PC-3 (cell line): Measurements from ENCODE around the gene MRPL33. TPM values are rescaled to one million over a fixed set of nuclear protein-coding genes. Genes with fewer than 3 reads are reported as not detected.

Source experiments
- ATAC-seq: fragments of 200-7000 bp; cut with Tn5 transposase; 2 replicates; pipeline ENCODE4 v1.9.1; 2020; ENCODE audit warnings: mild to moderate bottlenecking, moderate library complexity
- BruUV-seq: library from RNA; stranded (reverse); fragments of 400-500 nt; replicated peaks from 2 replicates; lab custom pipeline; 2021; lab: Mats Ljungman, UMichigan
- CTCF ChIA-PET: fragments of 300-600 bp; sonication (Branson Sonifier 250); formaldehyde crosslinking; loops from one replicate; lab custom pipeline; 2022; ENCODE audit warnings: antibody characterized with exemption; lab: Charles Lee
- POLR2A ChIA-PET: fragments of 300-600 bp; sonication (Branson Sonifier 250); formaldehyde crosslinking; loops from one replicate; lab custom pipeline; 2022; ENCODE audit warnings: antibody characterized with exemption; ENCODE audit not compliant: unreplicated experiment; lab: Charles Lee
- DNase-seq: peaks from one replicate; pipeline ENCODE4 v3.0.0-alpha.2; 2015
- H2AFZ ChIP-seq: fragments of 300-600 bp; sonication (generic); 2 replicates; pipeline ENCODE4 v1.6.0; 2016; ENCODE audit warnings: antibody characterized with exemption, low read length
- H3F3A ChIP-seq: fragments of 300-600 bp; sonication (generic); one replicate; pipeline ENCODE4 v1.6.0; 2017; ENCODE audit warnings: antibody characterized with exemption, low read length, control low read depth, mild to moderate bottlenecking; ENCODE audit not compliant: unreplicated experiment
- H3K27ac ChIP-seq: fragments of 300-600 bp; sonication (generic); 2 replicates; pipeline ENCODE4 v1.5.1; 2016; ENCODE audit warnings: mild to moderate bottlenecking, low read length
- H3K27me3 ChIP-seq: fragments of 300-600 bp; sonication (generic); 2 replicates; pipeline ENCODE4 v1.6.1; 2016; ENCODE audit warnings: low read length, mixed read lengths
- H3K36me3 ChIP-seq: fragments of 300-600 bp; sonication (generic); 2 replicates; pipeline ENCODE4 v1.6.1; 2016; ENCODE audit warnings: low read depth, mixed run types, low read length, mixed read lengths
- H3K4me1 ChIP-seq: fragments of 300-600 bp; sonication (generic); 2 replicates; pipeline ENCODE4 v1.5.1; 2016; ENCODE audit warnings: low read length; ENCODE audit not compliant: insufficient read depth
- H3K4me2 ChIP-seq: fragments of 300-600 bp; sonication (generic); 2 replicates; pipeline ENCODE4 v1.6.0; 2016; ENCODE audit warnings: low read length
- H3K4me3 ChIP-seq: fragments of 300-600 bp; sonication (generic); 2 replicates; pipeline ENCODE4 v1.5.1; 2016; ENCODE audit warnings: mild to moderate bottlenecking, low read length, mixed read lengths
- H3K79me2 ChIP-seq: fragments of 300-600 bp; sonication (generic); 2 replicates; pipeline ENCODE4 v1.6.1; 2017; ENCODE audit warnings: low read length, mixed read lengths
- H3K9ac ChIP-seq: fragments of 300-600 bp; sonication (generic); 2 replicates; pipeline ENCODE4 v1.6.0; 2016; ENCODE audit warnings: mild to moderate bottlenecking, low read length
- H3K9me2 ChIP-seq: fragments of 300-600 bp; sonication (generic); replicated peaks from 2 replicates; pipeline ENCODE4 v1.6.1; 2016; ENCODE audit warnings: mixed run types, low read length, mixed read lengths
- H3K9me3 ChIP-seq: fragments of 300-600 bp; sonication (generic); 2 replicates; pipeline ENCODE4 v1.6.1; 2016; ENCODE audit warnings: low read length, mixed read lengths
- H4K20me1 ChIP-seq: fragments of 300-600 bp; sonication (generic); 2 replicates; pipeline ENCODE4 v1.6.1; 2016; ENCODE audit warnings: low read length, mixed read lengths
- CTCF ChIP-seq: fragments of 300-600 bp; sonication (generic); conservative IDR thresholded peaks from 2 replicates; pipeline ENCODE4 v1.5.1; 2017; ENCODE audit warnings: antibody characterized with exemption, low read depth, mild to moderate bottlenecking, low read length
- EZH2 ChIP-seq: fragments of 300-600 bp; sonication (generic); IDR thresholded peaks from one replicate; pipeline ENCODE4 v1.6.1; 2017; ENCODE audit warnings: antibody characterized with exemption, mild to moderate bottlenecking, low read length; ENCODE audit not compliant: unreplicated experiment
- EZH2phosphoT487 ChIP-seq: fragments of 300-600 bp; sonication (generic); IDR thresholded peaks from 2 replicates; pipeline ENCODE4 v1.6.1; 2018; ENCODE audit warnings: mild to moderate bottlenecking, antibody characterized with exemption, low read length, borderline replicate concordance
- intact Hi-C: fragments of 100-400 bp; cut with micrococcal nuclease; formaldehyde crosslinking; loops from 2 replicates; pipeline ENCODE4 v1.9.0; 2023
- total RNA-seq: library from RNA; depleted of rRNA; stranded (reverse); fragments of >200 nt; gene quantifications from 2 replicates; pipeline ENCODE4 v1.2.3, GENCODE V29; 2014

MRPL33 gene
- total RNA-seq, 1 experiment from 2014 or later, result 110 TPM

DNA sequence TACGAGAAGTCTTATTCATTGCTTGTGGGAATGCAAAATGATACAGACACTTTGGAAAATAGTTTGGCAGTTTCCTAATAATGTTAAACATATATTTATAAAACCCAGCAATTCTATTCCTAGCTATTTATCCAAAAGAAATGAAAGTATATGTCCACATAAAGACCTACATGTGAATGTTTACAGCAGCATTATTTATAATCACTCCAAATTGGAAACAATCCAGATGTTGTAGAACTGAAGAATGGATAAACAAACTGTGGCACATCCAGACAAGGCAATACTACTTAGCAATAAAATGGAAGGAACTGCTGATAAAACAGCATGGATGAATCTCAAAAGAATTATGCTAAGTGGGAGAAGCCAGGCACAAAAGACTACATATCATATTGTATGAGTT, 19.3 kb downstream of the MRPL33 start:
- intact Hi-C loops, result no loop called here
- Histone ChIP-seq H3K36me3 (no peaks in the 10 kb centered on the region), H2AFZ (no peak overlapping the region), H3K79me2 (no peaks in the 10 kb centered on the region), H3K4me3 (no peak overlapping the region), H3K9ac (no peak overlapping the region), H3F3A (peaks cover 5% of the 10 kb centered on the region), H3K4me1 (peaks cover 14% of the 10 kb centered on the region), H3K27me3 (no peaks in the 10 kb centered on the region), H3K9me2 (no peaks in the 10 kb centered on the region), H3K27ac (no peak overlapping the region), H4K20me1 (no peaks in the 10 kb centered on the region), H3K4me2 (no peak overlapping the region), H3K9me3 (no peaks in the 10 kb centered on the region)
- TF ChIP-seq EZH2phosphoT487 (no peak), CTCF (no peak), EZH2 (no peak)
- ChIA-PET CTCF (no interaction called here), POLR2A (no interaction called here)
- ATAC-seq, result no peak
- no peak for DNase-seq
- BruUV-seq, result no TSS peak

DNA sequence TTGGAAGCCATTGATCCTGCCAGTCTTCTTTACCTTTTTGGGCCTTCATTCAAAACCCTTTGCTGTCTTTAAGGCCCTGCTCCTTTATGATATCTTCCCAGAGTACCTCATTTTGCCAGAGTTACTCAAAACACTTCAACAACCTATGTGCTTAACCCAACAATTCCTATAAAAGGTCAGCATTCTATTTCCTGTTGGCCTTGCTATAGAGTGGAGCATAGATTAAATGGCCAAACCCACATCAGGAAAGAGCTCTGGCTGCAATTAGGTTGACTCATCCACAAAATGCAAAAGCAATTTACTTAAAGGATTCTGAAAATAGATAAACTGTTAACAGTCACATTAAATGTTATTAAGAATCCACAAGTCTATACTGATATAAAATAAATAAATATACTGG, 21.2 kb downstream of the MRPL33 start:
- H3K27me3 ChIP-seq, result no peaks in the 10 kb centered on the region
- CTCF ChIA-PET, result interaction anchor here (0.5 kb wide), 1 partner anchor 599 kb away, joined by 9 read pairs; no protein-coding TSS in a partner anchor
- no peak overlapping the region for H3K4me3 ChIP-seq
- H2AFZ ChIP-seq, result no peak overlapping the region
- H3F3A ChIP-seq, result peaks cover 5% of the 10 kb centered on the region
- TF ChIP-seq EZH2phosphoT487, result no peak
- TF ChIP-seq EZH2, result no peak
- TF ChIP-seq CTCF, result no peak
- H3K27ac ChIP-seq, result peak overlapping the region; percentile 26; the same call in 1 of the 2 replicates
- no peaks in the 10 kb centered on the region for H3K9me3 ChIP-seq
- POLR2A ChIA-PET, result no interaction called here
- intact Hi-C loops, result no loop called here
- DNase-seq (peak; percentile 65), ATAC-seq (peak; percentile 94)
- no peaks in the 10 kb centered on the region for H3K9me2 ChIP-seq
- BruUV-seq, result no TSS peak
- peaks cover 16% of the 10 kb centered on the region for H3K4me1 ChIP-seq
- no peaks in the 10 kb centered on the region for H4K20me1 ChIP-seq
- no peaks in the 10 kb centered on the region for H3K36me3 ChIP-seq
- peak overlapping the region; percentile 1; the same call in 1 of the 2 replicates for H3K4me2 ChIP-seq
- H3K79me2 ChIP-seq, result no peaks in the 10 kb centered on the region
- no peak overlapping the region for H3K9ac ChIP-seq

DNA sequence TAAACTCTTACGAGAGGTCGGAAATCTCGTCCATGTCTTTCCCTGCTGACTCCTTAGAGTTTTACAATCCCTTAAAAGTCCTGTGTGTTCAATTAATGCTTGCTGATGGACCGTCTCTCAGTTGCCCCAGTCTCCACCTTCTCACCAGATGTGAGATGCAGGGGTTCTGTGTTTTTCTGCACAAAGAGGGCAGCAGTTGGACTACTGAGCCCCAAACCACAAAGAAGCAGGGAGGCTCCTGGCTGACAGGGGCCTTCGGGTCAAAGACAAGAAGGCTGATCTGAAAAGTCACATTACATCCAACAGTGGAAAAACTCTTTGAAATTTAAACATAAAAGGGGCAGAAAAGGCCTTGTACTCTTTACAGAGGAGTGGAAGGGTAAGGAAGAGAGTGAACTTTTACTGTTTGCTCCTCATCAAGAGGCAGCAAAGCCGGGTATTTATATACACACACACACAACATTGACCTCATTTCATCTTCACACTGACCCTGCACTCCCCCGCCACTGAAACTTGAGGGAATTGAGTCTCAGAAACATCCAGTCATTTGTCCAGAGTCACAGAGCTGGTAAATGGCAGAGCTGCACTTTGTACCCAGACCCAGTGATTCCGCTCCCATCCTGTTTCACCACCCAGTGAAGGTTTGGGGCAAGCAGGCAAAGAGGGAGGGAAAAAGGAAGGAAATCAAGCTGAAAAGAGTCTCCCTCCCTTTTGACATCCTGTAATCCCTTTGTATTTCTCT, 23.7 kb downstream of the MRPL33 start:
- ChIA-PET CTCF (no interaction called here), POLR2A (no interaction called here)
- Histone ChIP-seq H3F3A (peaks cover 14% of the 10 kb centered on the region), H3K4me1 (peaks cover 40% of the 10 kb centered on the region), H3K4me3 (no peak overlapping the region), H3K9me3 (no peaks in the 10 kb centered on the region), H3K9ac (no peak overlapping the region), H3K9me2 (no peaks in the 10 kb centered on the region), H3K4me2 (no peak overlapping the region), H4K20me1 (no peaks in the 10 kb centered on the region), H3K27me3 (no peaks in the 10 kb centered on the region), H2AFZ (no peak overlapping the region), H3K36me3 (no peaks in the 10 kb centered on the region), H3K27ac (no peak overlapping the region), H3K79me2 (no peaks in the 10 kb centered on the region)
- TF ChIP-seq EZH2phosphoT487 (no peak), CTCF (no peak), EZH2 (no peak)
- no peak for ATAC-seq
- intact Hi-C loops, result no loop called here
- BruUV-seq, result no TSS peak
- no peak for DNase-seq
